Spleen (tissue), 11 donors: ENCODE data around the gene SOX13. TPM values are rescaled to one million over a fixed set of nuclear protein-coding genes. Genes with fewer than 3 reads are reported as not detected.

Source experiments
- DNase-seq: peaks from one replicate; pipeline ENCODE4 v3.0.0-alpha.2; 2020
- H3K27ac ChIP-seq, 8 donors: fragments of 200-600 bp; sonication (generic) in 7 of 8; 1 replicate in 4 of 8; 2 replicates in 4 of 8; pipeline versions ENCODE4 v1.5.0 to v1.8.0; 2016 to 2021; ENCODE audit warnings: inconsistent platforms in 4 of 8, mild to moderate bottlenecking in 4 of 8, moderate library complexity in 1 of 8
- H3K27me3 ChIP-seq, 7 donors: fragments of 200-600 bp; sonication (generic) in 6 of 7; replicated peaks in 1 of 7; 1 replicate in 4 of 7; 2 replicates in 3 of 7; pipeline versions ENCODE4 v1.5.0 to v1.8.0; 2016 to 2021; ENCODE audit warnings: inconsistent platforms in 3 of 7, mild to moderate bottlenecking in 1 of 7
- H3K36me3 ChIP-seq, 6 donors: fragments of 200-600 bp; sonication (generic) in 5 of 6; 1 replicate in 4 of 6; 2 replicates in 2 of 6; pipeline versions ENCODE4 v1.5.0 to v1.8.0; 2016 to 2021; ENCODE audit warnings: inconsistent platforms in 2 of 6
- H3K4me1 ChIP-seq, 6 donors: fragments of 200-600 bp; sonication (generic) in 5 of 6; 1 replicate in 3 of 6; 2 replicates in 3 of 6; pipeline versions ENCODE4 v1.5.0 to v1.8.0; 2016 to 2021; ENCODE audit warnings: inconsistent platforms in 3 of 6
- H3K4me3 ChIP-seq, 8 donors: fragments of 200-600 bp; sonication (generic) in 7 of 8; 1 replicate in 4 of 8; 2 replicates in 4 of 8; pipeline versions ENCODE4 v1.5.0 to v1.8.0; 2016 to 2021; ENCODE audit warnings: inconsistent platforms in 4 of 8, mild to moderate bottlenecking in 4 of 8, moderate library complexity in 2 of 8
- H3K9me3 ChIP-seq, 8 donors: fragments of 200-600 bp; sonication (generic) in 7 of 8; 1 replicate in 4 of 8; 2 replicates in 4 of 8; pipeline versions ENCODE4 v1.5.0 to v1.8.0; 2016 to 2021; ENCODE audit warnings: inconsistent platforms in 4 of 8
- POLR2A ChIP-seq, 3 donors: fragments of 450-650 bp; IDR thresholded peaks; one replicate each; pipeline ENCODE4 v1.5.1; 2017; ENCODE audit warnings: antibody characterized with exemption in 3 of 3, mild to moderate bottlenecking in 1 of 3
- POLR2AphosphoS5 ChIP-seq, 3 donors: sonication (generic); formaldehyde crosslinking; IDR thresholded peaks; one replicate each; pipeline ENCODE4 v1.5.1; 2017; ENCODE audit warnings: antibody characterized with exemption in 3 of 3
- WGBS, 5 donors: extraction: QIAGEN DNeasy Blood & Tissue Kit in 3 of 5; methylation state at CpG; one replicate each; pipeline versions ENCODE4 v1.1.5 to v1.1.7; 2013 to 2018; 5-methylcytosine and 5-hydroxymethylcytosine counted together
- intact Hi-C: fragments of 100-400 bp; cut with DNase I; formaldehyde crosslinking; loops from one replicate; pipeline ENCODE4 v1.15.0; 2023; ENCODE audit warnings: low total_unique reads
- polyA plus RNA-seq, 3 donors: library from polyadenylated mRNA; stranded (reverse); fragments of 200-250 nt; gene quantifications; one replicate each; pipeline ENCODE4 v1.2.1, GENCODE V29; 2013
- total RNA-seq, 7 donors: library from RNA; depleted of rRNA in 3 of 7; stranded (reverse); fragments of >200 nt in 3 of 7; fragmentation: NEBNext Ultra II Directional in 4 of 7; extraction: Animal tissue kit (Norgen Biotek cat#: 25700) in 4 of 7; gene quantifications; one replicate each; pipeline versions ENCODE4 v1.1.0 to v1.2.1, GENCODE V29; 2016 to 2021
- TF ChIP-seq, protein P1 (sequence below), 11 experiments: fragments of 200-600 bp in 7 of 11; fragments of 450-650 bp in 4 of 11; sonication (generic) in 4 of 11; IDR thresholded peaks in 8 of 11; conservative IDR thresholded peaks in 3 of 11; 1 replicate in 7 of 11; 2 replicates in 4 of 11; pipeline versions ENCODE4 v1.4.0 to v1.8.0; 2016 to 2021; ENCODE audit warnings: antibody characterized with exemption in 11 of 11, inconsistent platforms in 4 of 11, mild to moderate bottlenecking in 1 of 11
- donor health status: healthy with polysubstance abuse.
- donor health status: DM: no; HTN: no; CAD: no; lungs with moderate emphysema.
- donor health status: DM: no; HTN: no; CAD: no.
- donor health status: Bipolar disorder and iron deficiency.
- donor health status: healthy.
- donor health status: DM: no; HTN: no; CAD: no.
- donor health status: DM: yes; HTN: yes; CAD: no.

SOX13 gene
- total and polyA plus RNA-seq, 10 donors: 2.0 to 28.7 (median 18.0) TPM

DNA sequence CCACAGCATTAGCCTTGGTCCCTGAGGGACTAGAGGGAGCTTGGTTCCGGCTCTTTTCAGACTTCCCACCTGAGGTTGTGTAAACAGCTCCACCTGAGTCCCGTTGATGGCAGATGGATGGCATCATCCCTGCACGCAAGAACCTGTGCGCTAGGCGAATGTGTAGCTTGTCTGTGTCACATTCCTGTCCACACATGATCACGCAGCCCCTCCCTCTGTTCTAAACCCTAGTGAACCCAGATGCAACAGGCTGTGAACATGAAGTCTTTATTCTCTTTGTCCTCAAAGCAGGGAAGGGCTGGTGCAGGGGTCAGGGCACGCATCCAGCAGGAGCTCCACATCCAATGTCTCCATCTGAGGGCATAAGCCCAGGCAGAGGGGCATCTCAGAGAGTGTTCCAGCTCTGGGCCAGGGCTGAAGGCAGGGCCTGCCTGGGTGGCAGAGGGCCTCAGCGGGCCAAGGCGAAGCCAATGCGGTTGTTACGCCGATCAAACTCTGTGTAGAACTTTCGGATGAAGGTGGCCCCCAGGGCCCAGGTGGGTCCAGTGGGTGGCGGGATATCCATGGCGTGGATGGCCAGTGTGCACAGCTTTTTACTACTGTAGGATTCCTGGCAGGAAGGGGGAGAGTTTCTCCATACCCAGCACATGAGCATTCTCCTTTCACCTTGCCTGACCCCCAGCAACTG lies 81.8 kb downstream of the SOX13 start:
- Histone ChIP-seq H3K4me3 (no peak overlapping the region), H3K36me3 (no peaks in the 10 kb centered on the region), H3K27me3 (peaks cover 0 to 69% (median 13%) of the 10 kb centered on the region in 7 donors), H3K9me3 (no peaks in the 10 kb centered on the region), H3K27ac (no peak overlapping the region), H3K4me1 (peaks cover 4 to 35% (median 16%) of the 10 kb centered on the region in 6 donors)
- intact Hi-C loops: no loop called here
- TF ChIP-seq, protein P1, sequence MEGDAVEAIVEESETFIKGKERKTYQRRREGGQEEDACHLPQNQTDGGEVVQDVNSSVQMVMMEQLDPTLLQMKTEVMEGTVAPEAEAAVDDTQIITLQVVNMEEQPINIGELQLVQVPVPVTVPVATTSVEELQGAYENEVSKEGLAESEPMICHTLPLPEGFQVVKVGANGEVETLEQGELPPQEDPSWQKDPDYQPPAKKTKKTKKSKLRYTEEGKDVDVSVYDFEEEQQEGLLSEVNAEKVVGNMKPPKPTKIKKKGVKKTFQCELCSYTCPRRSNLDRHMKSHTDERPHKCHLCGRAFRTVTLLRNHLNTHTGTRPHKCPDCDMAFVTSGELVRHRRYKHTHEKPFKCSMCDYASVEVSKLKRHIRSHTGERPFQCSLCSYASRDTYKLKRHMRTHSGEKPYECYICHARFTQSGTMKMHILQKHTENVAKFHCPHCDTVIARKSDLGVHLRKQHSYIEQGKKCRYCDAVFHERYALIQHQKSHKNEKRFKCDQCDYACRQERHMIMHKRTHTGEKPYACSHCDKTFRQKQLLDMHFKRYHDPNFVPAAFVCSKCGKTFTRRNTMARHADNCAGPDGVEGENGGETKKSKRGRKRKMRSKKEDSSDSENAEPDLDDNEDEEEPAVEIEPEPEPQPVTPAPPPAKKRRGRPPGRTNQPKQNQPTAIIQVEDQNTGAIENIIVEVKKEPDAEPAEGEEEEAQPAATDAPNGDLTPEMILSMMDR (IDR thresholded peaks at IDR 0.05 in 8 of 11, conservative IDR thresholded peaks at IDR 0.05 in 3 of 11): no peak
- TF ChIP-seq POLR2A (IDR thresholded peaks at IDR 0.05) (no peak), POLR2AphosphoS5 (IDR thresholded peaks at IDR 0.05) (no peak)
- no peak for DNase-seq
- WGBS, 5 donors: 89 to 97% (median 93%) methylated on average over 13 to 15 of the region's 15 CpGs

DNA sequence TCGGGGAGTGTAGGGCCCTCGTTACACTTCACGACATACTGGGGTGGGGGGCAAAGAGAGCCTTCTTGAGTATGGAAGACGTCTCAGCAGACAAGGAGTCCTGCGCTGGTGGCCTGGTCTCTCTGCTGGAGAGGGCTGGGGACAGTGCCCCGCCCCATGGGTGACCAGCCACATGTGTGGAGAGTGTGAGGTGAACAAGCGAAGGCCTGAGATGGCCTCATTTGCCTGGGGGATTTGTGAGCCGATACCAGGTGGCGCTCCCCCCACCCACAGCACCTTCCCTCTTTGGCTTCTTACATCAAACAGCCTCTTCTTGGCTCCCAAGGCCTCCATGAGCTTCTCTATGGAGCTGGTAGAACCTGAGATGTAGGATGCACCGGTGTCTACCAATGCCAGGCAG lies 83.0 kb downstream of the SOX13 start:
- Histone ChIP-seq H3K27me3 (peaks cover 0 to 69% (median 13%) of the 10 kb centered on the region in 7 donors), H3K4me3 (no peak overlapping the region), H3K27ac (peak overlapping the region in 5 of 8 donors; percentile 9 to 59 (median 51)), H3K36me3 (no peaks in the 10 kb centered on the region), H3K4me1 (peaks cover 4 to 31% (median 15%) of the 10 kb centered on the region in 6 donors), H3K9me3 (no peaks in the 10 kb centered on the region)
- DNase-seq: no peak
- WGBS, 5 donors: 76 to 94% (median 89%) methylated on average over 10 of the region's 10 CpGs
- TF ChIP-seq, protein P1 (IDR thresholded peaks at IDR 0.05 in 8 of 11, conservative IDR thresholded peaks at IDR 0.05 in 3 of 11): no peak
- TF ChIP-seq POLR2A (IDR thresholded peaks at IDR 0.05): no peak
- TF ChIP-seq POLR2AphosphoS5 (IDR thresholded peaks at IDR 0.05): no peak
- intact Hi-C loops: no loop called here

DNA sequence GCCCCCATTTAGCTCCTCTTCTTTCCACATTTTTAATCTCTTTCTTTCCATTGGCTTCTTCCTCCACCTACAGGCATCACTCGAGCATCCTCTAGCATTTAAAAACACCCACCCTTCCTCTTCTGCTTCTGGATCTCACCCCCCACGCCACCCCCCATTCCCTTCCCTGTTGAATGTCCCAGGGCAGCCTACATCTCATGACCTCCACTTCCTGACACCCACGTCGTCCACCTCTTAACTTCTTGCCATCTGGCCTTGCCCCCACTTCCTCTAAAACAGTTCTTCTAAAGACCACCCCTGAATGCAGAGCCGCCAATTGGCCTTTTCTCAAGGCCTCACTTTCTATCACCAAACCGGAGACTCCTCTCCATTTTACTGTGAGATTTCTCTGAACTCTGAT lies 85.0 kb downstream of the SOX13 start:
- DNase-seq: no peak
- Histone ChIP-seq H3K27ac (peak overlapping the region in 3 of 8 donors; percentile 28 to 49 (median 48)), H3K27me3 (peaks cover 0 to 60% (median 0%) of the 10 kb centered on the region in 7 donors), H3K36me3 (no peaks in the 10 kb centered on the region), H3K9me3 (no peaks in the 10 kb centered on the region), H3K4me1 (peaks cover 0 to 21% (median 3%) of the 10 kb centered on the region in 6 donors), H3K4me3 (no peak overlapping the region)
- 23 to 49% (median 31%) methylated on average over 6 of the region's 6 CpGs for whole genome bisulfite sequencing, 5 donors
- intact Hi-C loops: no loop called here
- TF ChIP-seq POLR2A (IDR thresholded peaks at IDR 0.05): no peak
- TF ChIP-seq, protein P1 (IDR thresholded peaks at IDR 0.05 in 8 of 11, conservative IDR thresholded peaks at IDR 0.05 in 3 of 11): no peak
- no peak for TF ChIP-seq POLR2AphosphoS5 (IDR thresholded peaks at IDR 0.05)
